MM.1S (cell line): ENCODE measurements around the gene FOXRED2.

Experiments
- DNase-seq: peaks from one replicate; pipeline ENCODE4 v3.0.0-alpha.2; 2015
- H2AFZ ChIP-seq: fragments of 300-600 bp; sonication (generic); 2 replicates; pipeline ENCODE4 v1.6.0; 2016; ENCODE audit warnings: antibody characterized with exemption, low read length
- H3F3A ChIP-seq: fragments of 300-600 bp; sonication (generic); 2 replicates; pipeline ENCODE4 v1.6.1; 2016; ENCODE audit warnings: mild to moderate bottlenecking, antibody characterized with exemption, low read length, moderate library complexity, mixed read lengths; ENCODE audit not compliant: insufficient read depth
- H3K27ac ChIP-seq: fragments of 300-600 bp; sonication (generic); 2 replicates; pipeline ENCODE4 v1.5.1; 2016; ENCODE audit warnings: mild to moderate bottlenecking, low read length
- H3K27me3 ChIP-seq: fragments of 300-600 bp; sonication (generic); replicated peaks from 2 replicates; pipeline ENCODE4 v1.6.0; 2016; ENCODE audit warnings: low read length; ENCODE audit not compliant: insufficient read depth
- H3K36me3 ChIP-seq: fragments of 300-600 bp; sonication (generic); replicated peaks from 2 replicates; pipeline ENCODE4 v1.6.1; 2016; ENCODE audit warnings: mild to moderate bottlenecking, low read length, mixed read lengths; ENCODE audit not compliant: insufficient read depth
- H3K4me1 ChIP-seq: fragments of 300-600 bp; sonication (generic); 2 replicates; pipeline ENCODE4 v1.6.1; 2016; ENCODE audit warnings: low read length, mixed read lengths
- H3K4me2 ChIP-seq: fragments of 300-600 bp; sonication (generic); 2 replicates; pipeline ENCODE4 v1.6.0; 2016; ENCODE audit warnings: low read depth, low read length
- H3K4me3 ChIP-seq: fragments of 300-600 bp; sonication (generic); 2 replicates; pipeline ENCODE4 v1.5.1; 2016; ENCODE audit warnings: low read length, mixed read lengths
- H3K79me2 ChIP-seq: fragments of 300-600 bp; sonication (generic); 2 replicates; pipeline ENCODE4 v1.6.1; 2016; ENCODE audit warnings: mixed run types, low read length, mixed read lengths
- H3K9ac ChIP-seq: fragments of 300-600 bp; sonication (generic); 2 replicates; pipeline ENCODE4 v1.6.1; 2016; ENCODE audit warnings: low read length, mixed read lengths
- H3K9me2 ChIP-seq: fragments of 300-600 bp; sonication (generic); replicated peaks from 2 replicates; pipeline ENCODE4 v1.6.1; 2016; ENCODE audit warnings: mild to moderate bottlenecking, low read length, mixed read lengths; ENCODE audit not compliant: insufficient read depth
- H3K9me3 ChIP-seq: fragments of 300-600 bp; sonication (generic); replicated peaks from 2 replicates; pipeline ENCODE4 v1.6.1; 2016; ENCODE audit warnings: mild to moderate bottlenecking, low read length, mixed read lengths; ENCODE audit not compliant: insufficient read depth
- H4K20me1 ChIP-seq: fragments of 300-600 bp; sonication (generic); 2 replicates; pipeline ENCODE4 v1.6.1; 2016; ENCODE audit warnings: mild to moderate bottlenecking, low read length, moderate library complexity, mixed read lengths; ENCODE audit not compliant: insufficient read depth
- EZH2 ChIP-seq: fragments of 300-600 bp; sonication (generic); optimal IDR thresholded peaks from 2 replicates; pipeline ENCODE3; 2017; ENCODE audit warnings: low read depth, mild to moderate bottlenecking, antibody characterized with exemption, low read length, mixed read lengths
- EZH2phosphoT487 ChIP-seq: fragments of 300-600 bp; sonication (generic); IDR thresholded peaks from 2 replicates; pipeline ENCODE4 v1.6.1; 2018; ENCODE audit warnings: antibody characterized with exemption, low read length
- TF ChIP-seq, protein P1 (sequence below): fragments of 300-600 bp; sonication (generic); IDR thresholded peaks from 2 replicates; pipeline ENCODE4 v1.5.1; 2016; ENCODE audit warnings: antibody characterized with exemption, low read length, mixed read lengths

The FOXRED2 gene

DNA sequence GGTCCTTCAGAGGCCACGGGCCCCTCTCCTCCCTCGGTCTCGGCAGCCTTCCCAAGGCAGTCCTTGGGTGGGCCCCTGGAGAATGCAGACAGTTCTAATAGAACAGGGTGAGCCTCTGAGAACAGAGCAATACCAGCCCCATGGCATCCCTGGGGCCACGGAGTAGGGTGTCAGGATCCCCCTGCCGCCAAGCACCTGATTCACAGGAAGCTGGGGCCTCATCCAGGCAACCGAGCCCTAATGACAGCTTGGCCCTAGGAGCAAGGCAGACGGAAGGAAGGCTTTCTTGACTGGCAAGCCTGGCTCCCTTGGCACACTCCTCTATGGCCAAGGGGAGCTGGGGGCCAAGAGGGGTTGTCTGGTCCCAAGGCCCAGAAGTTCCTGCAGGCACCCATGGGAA, 40.6 kb downstream of the FOXRED2 start:
- Histone ChIP-seq H4K20me1 (no peaks in the 10 kb centered on the region), H3K4me3 (no peak overlapping the region), H3K27me3 (no peaks in the 10 kb centered on the region), H3K79me2 (peaks cover 11% of the 10 kb centered on the region), H3F3A (no peaks in the 10 kb centered on the region), H2AFZ (no peak overlapping the region), H3K4me2 (no peak overlapping the region), H3K27ac (no peak overlapping the region), H3K4me1 (peaks cover 34% of the 10 kb centered on the region), H3K9me2 (no peaks in the 10 kb centered on the region), H3K9me3 (no peaks in the 10 kb centered on the region), H3K9ac (no peak overlapping the region), H3K36me3 (no peaks in the 10 kb centered on the region)
- TF ChIP-seq, protein P1, sequence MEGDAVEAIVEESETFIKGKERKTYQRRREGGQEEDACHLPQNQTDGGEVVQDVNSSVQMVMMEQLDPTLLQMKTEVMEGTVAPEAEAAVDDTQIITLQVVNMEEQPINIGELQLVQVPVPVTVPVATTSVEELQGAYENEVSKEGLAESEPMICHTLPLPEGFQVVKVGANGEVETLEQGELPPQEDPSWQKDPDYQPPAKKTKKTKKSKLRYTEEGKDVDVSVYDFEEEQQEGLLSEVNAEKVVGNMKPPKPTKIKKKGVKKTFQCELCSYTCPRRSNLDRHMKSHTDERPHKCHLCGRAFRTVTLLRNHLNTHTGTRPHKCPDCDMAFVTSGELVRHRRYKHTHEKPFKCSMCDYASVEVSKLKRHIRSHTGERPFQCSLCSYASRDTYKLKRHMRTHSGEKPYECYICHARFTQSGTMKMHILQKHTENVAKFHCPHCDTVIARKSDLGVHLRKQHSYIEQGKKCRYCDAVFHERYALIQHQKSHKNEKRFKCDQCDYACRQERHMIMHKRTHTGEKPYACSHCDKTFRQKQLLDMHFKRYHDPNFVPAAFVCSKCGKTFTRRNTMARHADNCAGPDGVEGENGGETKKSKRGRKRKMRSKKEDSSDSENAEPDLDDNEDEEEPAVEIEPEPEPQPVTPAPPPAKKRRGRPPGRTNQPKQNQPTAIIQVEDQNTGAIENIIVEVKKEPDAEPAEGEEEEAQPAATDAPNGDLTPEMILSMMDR, result no peak
- DNase-seq, result no peak

DNA sequence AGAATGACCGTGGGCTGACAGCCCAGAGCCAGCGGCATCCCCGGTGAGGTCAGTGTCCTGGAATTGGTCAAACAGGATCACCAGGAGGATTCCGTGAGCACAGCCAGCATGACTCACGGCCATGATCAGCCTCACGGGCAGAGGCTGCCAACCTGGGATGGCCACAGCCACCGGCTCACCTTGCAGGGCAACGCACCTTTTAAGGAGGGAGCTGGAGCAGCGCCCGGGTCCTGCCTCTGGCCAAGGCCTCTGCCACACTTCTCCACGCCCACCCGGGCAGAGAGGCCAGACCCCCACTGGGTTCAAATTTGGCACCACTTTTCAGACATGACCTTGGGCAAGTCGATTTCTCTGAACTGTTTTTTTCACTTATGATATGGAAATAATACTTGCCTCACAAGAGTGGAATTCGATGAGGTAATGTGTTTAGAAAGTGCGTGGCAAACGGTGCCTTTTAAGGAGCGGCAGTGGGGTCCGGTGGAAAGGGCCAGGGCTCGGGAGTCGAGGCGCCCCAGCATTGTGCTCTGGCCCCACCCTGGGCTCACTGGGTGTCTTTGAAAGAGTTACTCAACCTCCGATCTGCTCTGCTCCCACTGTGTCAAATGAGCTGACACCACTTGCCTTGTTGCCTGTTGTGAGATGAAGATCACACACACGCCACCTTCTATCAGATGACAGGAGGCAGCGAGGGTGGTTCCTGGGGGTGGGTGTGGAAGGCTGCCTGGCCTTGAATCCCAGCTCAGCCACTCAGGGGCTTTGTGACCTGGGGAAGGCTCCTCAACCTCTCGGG, 41.4 kb downstream of the FOXRED2 start:
- no peaks in the 10 kb centered on the region for H4K20me1 ChIP-seq
- H3K4me1 ChIP-seq, result peaks cover 34% of the 10 kb centered on the region
- H3F3A ChIP-seq, result no peaks in the 10 kb centered on the region
- no peak for DNase-seq
- H3K27ac ChIP-seq, result no peak overlapping the region
- H3K36me3 ChIP-seq, result no peaks in the 10 kb centered on the region
- TF ChIP-seq EZH2, result no peak
- TF ChIP-seq, protein P1, result no peak
- no peak overlapping the region for H3K4me2 ChIP-seq
- peaks cover 11% of the 10 kb centered on the region for H3K79me2 ChIP-seq
- no peaks in the 10 kb centered on the region for H3K9me2 ChIP-seq
- H3K27me3 ChIP-seq, result no peaks in the 10 kb centered on the region
- H3K4me3 ChIP-seq, result no peak overlapping the region
- no peaks in the 10 kb centered on the region for H3K9me3 ChIP-seq
- H2AFZ ChIP-seq, result no peak overlapping the region
- H3K9ac ChIP-seq, result no peak overlapping the region

- no peak overlapping the region for H3K4me3 ChIP-seq
- H3K27me3 ChIP-seq, result no peaks in the 10 kb centered on the region
- peaks cover 6% of the 10 kb centered on the region for H3K79me2 ChIP-seq
- no peaks in the 10 kb centered on the region for H3K36me3 ChIP-seq
- H3F3A ChIP-seq, result no peaks in the 10 kb centered on the region
- H3K27ac ChIP-seq, result no peak overlapping the region
- no peak for DNase-seq
- no peak overlapping the region for H3K4me2 ChIP-seq
- no peaks in the 10 kb centered on the region for H4K20me1 ChIP-seq
- H3K9me3 ChIP-seq, result no peaks in the 10 kb centered on the region
- H3K9ac ChIP-seq, result no peak overlapping the region
- no peak overlapping the region for H2AFZ ChIP-seq
- no peaks in the 10 kb centered on the region for H3K9me2 ChIP-seq
- TF ChIP-seq, protein P1, result no peak
- TF ChIP-seq EZH2phosphoT487, result no peak
- TF ChIP-seq EZH2, result no peak
- peaks cover 29% of the 10 kb centered on the region for H3K4me1 ChIP-seq
These were observed 42.1 kb downstream of the FOXRED2 start for GRCh38 chr22:36464715-36465231.
